ENCODE results near the gene FRMPD4.

FRMPD4 gene

DNA sequence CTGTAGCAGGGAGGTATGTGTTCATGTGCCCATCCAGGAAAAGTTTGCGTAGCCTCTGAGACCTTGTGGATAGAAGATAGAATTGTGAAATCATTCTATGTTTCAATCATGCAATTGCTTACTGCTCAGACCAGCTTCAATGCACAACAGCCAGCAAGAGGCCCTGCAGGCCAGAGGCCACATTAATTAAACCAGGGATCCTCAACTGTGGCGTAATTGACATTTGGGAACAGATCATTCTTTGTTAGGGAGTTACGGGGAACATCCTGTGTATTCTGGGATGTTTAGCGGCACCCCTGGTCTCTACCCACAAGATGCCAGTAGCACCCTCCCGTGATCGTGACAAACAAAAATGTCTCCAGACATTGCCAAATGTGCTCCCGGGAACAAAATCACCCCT lies 566.4 kb downstream of the FRMPD4 start:
- TF ChIP-seq, protein P1, sequence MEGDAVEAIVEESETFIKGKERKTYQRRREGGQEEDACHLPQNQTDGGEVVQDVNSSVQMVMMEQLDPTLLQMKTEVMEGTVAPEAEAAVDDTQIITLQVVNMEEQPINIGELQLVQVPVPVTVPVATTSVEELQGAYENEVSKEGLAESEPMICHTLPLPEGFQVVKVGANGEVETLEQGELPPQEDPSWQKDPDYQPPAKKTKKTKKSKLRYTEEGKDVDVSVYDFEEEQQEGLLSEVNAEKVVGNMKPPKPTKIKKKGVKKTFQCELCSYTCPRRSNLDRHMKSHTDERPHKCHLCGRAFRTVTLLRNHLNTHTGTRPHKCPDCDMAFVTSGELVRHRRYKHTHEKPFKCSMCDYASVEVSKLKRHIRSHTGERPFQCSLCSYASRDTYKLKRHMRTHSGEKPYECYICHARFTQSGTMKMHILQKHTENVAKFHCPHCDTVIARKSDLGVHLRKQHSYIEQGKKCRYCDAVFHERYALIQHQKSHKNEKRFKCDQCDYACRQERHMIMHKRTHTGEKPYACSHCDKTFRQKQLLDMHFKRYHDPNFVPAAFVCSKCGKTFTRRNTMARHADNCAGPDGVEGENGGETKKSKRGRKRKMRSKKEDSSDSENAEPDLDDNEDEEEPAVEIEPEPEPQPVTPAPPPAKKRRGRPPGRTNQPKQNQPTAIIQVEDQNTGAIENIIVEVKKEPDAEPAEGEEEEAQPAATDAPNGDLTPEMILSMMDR (IDR thresholded peaks at IDR 0.05; ENCODE audit: low read depth, low read length) = no peak

DNA sequence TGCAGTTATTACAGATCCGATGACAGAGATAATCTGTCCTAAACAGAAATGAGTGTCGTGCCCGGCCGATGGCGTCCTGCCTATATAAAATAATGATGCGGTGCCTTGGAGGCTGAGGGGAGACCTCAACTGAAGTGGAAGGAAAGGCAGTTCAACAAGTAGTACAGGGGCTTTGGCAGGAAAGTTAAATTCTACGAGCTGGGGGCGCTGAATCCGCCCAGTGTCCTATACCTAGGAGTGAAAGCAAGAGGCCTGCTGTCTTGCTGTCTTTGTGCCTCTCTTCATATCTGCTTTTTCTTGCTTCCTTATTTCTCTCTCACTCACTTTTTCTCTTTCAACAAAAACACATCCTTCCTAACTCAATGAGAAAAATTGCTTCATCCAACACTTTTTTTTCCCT lies 570.8 kb downstream of the FRMPD4 start:
- TF ChIP-seq, protein P1 (IDR thresholded peaks at IDR 0.05; ENCODE audit: low read depth, low read length) = no peak
- no peak overlapping the region for H3K4me3 ChIP-seq (ENCODE audit: low read depth, low read length)

More for the DNA sequence above, 566.4 kb downstream of the FRMPD4 start:
- no peak overlapping the region for H3K4me3 ChIP-seq (ENCODE audit: low read depth, low read length)

DNA sequence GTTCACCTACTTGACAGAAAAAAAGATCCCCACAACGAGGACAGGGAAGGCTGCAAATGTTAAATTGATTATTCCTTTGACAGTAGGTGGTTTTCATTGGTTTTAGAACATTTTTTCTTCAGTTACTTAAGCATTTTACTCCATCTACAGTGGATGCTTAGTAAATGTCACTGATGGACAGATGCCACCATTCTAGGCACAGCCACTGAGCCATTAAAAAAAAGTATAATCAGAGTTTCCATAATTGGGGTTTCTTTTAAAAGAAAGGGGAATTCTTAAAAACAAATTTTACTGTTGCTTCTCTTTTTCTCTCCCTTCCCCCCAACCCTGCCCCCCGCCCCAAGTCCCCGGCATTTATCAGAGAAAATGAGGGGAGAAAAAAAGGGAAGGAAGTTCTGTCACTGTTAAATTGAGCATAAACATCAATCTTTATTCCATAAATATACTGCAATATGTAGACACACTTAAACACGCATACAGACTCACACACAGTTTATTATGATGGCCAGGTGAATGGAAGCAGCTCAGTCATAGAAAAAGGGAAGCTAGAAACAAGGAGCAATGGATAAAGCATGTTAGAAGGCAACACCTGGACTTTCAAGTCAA lies 573.3 kb downstream of the FRMPD4 start:
- no peak overlapping the region for H3K4me3 ChIP-seq (ENCODE audit: low read depth, low read length)
- TF ChIP-seq, protein P1 (IDR thresholded peaks at IDR 0.05; ENCODE audit: low read depth, low read length) = no peak

DNA sequence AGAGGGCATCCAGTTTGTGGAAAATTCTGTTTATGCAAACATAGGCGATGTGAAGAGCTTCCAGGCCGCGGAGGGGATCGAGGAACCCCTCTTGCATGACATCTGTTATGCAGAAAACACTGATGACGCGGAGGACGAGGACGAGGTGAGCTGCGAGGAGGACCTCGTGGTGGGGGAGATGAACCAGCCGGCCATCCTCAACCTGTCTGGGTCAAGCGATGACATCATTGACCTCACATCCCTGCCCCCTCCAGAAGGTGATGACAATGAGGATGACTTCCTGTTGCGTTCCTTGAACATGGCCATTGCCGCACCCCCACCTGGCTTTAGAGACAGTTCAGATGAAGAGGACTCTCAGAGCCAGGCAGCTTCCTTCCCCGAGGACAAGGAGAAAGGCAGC lies 578.3 kb downstream of the FRMPD4 start:
- TF ChIP-seq, protein P1 (IDR thresholded peaks at IDR 0.05; ENCODE audit: low read depth, low read length) = no peak
- no peak overlapping the region for H3K4me3 ChIP-seq (ENCODE audit: low read depth, low read length)

DNA sequence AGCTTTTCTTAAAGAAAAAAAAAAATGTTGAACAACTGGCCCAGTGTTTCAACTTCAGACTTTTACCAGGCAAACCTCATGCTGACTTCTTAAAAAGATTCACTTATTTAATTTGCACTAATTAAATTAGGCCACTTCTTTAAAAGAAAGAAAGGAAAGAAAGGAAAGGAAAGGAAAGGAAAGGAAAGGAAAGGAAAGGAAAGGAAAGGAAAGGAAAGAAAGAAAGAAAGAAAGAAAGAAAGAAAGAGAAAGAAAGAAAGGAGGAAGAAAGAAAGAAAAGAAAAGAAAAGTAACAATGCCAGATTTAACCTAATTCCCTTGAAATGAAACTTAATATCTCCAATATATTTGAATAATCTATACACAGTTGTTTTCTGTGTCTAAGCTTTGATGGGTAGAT lies 581.6 kb downstream of the FRMPD4 start:
- TF ChIP-seq, protein P1 (IDR thresholded peaks at IDR 0.05; ENCODE audit: low read depth, low read length) = no peak
- no peak overlapping the region for H3K4me3 ChIP-seq (ENCODE audit: low read depth, low read length)

DNA sequence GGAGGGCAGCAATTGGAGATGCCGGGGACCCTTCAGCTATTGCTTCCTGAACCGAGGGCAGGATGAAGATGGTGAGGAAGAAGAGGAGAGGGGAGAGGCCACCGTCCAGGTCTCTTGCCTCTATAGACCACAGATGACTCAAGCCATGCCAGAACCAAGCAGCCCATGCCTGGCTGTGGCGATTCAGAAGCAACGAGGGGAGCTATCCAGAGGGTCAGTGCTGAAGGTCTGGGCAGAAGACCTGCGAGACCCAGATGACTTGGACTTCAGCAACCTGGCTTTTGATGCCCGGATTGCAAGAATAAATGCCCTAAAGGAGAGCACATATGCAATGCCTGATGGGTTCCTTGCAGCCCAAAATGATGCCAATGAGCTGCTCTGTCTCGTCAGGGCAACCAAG lies 582.8 kb downstream of the FRMPD4 start:
- no peak overlapping the region for H3K4me3 ChIP-seq (ENCODE audit: low read depth, low read length)
- TF ChIP-seq, protein P1 (IDR thresholded peaks at IDR 0.05; ENCODE audit: low read depth, low read length) = no peak

DNA sequence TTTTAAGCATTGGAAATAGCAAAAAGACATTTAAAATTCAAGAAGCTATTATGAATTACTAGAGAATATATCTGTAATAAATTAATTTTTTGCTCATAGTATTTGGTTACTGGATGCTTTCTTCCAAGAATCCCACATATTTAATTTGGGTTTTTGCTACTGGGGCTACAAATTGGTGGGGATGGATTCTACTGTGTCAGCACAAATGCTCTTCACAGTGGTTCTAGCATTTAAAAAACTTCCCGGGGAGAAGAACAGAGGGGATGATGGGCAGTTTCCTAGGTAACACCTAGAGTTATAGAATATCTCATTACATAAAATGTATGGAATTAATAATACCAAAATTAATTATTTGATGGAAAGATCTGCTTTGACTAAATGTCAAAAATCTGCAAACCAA lies 584.0 kb downstream of the FRMPD4 start:
- H3K4me3 ChIP-seq (ENCODE audit: low read depth, low read length) = no peak overlapping the region
- TF ChIP-seq, protein P1 (IDR thresholded peaks at IDR 0.05; ENCODE audit: low read depth, low read length) = no peak

Data from WI38 (cell line).